ENCODE measurements around the gene UBTD2. TPM values are rescaled to one million over a fixed set of nuclear protein-coding genes. Genes with fewer than 3 reads are reported as not detected.

UBTD2 gene
- total and polyA plus RNA-seq, 2 of the 4 experiments (the other 2 are of a cell fraction) = 11.2 to 20.6 TPM

DNA sequence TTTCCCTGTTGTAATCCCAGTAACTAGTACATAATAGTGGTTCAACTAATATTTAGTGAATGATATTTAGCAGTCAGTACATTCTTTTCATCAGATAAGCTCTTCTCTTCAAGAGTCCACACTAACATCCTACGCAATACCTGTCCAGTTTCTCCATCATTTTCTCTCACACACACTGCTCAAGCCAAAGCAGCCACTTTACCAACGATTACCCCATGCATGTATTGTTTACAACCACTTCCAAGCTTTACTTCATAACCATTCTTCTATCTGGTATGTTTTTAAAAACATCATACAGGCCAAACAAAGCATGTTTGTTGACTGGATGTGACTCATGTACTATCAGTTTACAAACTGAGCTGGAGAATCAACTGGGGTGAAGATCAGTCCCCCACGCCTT is 7.3 kb downstream of the UBTD2 start:
- TF ChIP-seq CEBPB (IDR thresholded peaks at IDR 0.05; ENCODE audit: low read depth, low read length) (peak; percentile 25; the same call in 1 of the 2 replicates), RCOR1 (IDR thresholded peaks at IDR 0.05; ENCODE audit: insufficient replicate concordance, low read length) (no peak)
- TF ChIP-seq, protein P1, sequence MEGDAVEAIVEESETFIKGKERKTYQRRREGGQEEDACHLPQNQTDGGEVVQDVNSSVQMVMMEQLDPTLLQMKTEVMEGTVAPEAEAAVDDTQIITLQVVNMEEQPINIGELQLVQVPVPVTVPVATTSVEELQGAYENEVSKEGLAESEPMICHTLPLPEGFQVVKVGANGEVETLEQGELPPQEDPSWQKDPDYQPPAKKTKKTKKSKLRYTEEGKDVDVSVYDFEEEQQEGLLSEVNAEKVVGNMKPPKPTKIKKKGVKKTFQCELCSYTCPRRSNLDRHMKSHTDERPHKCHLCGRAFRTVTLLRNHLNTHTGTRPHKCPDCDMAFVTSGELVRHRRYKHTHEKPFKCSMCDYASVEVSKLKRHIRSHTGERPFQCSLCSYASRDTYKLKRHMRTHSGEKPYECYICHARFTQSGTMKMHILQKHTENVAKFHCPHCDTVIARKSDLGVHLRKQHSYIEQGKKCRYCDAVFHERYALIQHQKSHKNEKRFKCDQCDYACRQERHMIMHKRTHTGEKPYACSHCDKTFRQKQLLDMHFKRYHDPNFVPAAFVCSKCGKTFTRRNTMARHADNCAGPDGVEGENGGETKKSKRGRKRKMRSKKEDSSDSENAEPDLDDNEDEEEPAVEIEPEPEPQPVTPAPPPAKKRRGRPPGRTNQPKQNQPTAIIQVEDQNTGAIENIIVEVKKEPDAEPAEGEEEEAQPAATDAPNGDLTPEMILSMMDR (conservative IDR thresholded peaks at IDR 0.05; ENCODE audit: low read depth, low read length) = no peak
- no peak overlapping the region for H2BK120ac ChIP-seq (ENCODE audit: low read depth, low read length)
- H2AK9ac ChIP-seq (replicated peaks; ENCODE audit: low read depth, low read length, poor library complexity) = no peak overlapping the region
- intact Hi-C loops (cut with micrococcal nuclease) = loop anchor here (5.0 kb wide), 1 partner anchor 39 kb away; no protein-coding TSS in a partner anchor
- in situ Hi-C loops (cut with MboI; ENCODE audit: low sequenced_read_pairs) = loop anchor here (25.0 kb wide), 1 partner anchor 864 kb away; the partner anchor contains the start of gene FGF18
- ChIA-PET POLR2A (ENCODE audit: unreplicated experiment) (interaction anchor here (0.6 kb wide), 1 partner anchor 130 kb away, joined by 3 read pairs; no protein-coding TSS in a partner anchor), CTCF (interaction anchor here (0.9 kb wide), 1 partner anchor 88 kb away, joined by 3 read pairs; the partner anchor contains the start of gene STK10)
- no peaks in the 10 kb centered on the region for H3K27me3 ChIP-seq (ENCODE audit: control insufficient read depth, insufficient read depth, low read length)
- 100% methylated on average over 1 of the region's 3 CpGs; no CpG with 5 or more reads in 1 of the 2 experiments for WGBS, 2 experiments (ENCODE audit: extremely low coverage in 2 of 2, insufficient read length in 1 of 2)
- H4K20me1 ChIP-seq (ENCODE audit: insufficient read depth, low read length) = peaks cover 85% of the 10 kb centered on the region
- H3K9ac ChIP-seq (ENCODE audit: low read depth, low read length) = no peak overlapping the region
- H2BK5ac ChIP-seq (ENCODE audit: low read depth, low read length, poor library complexity, severe bottlenecking) = no peak overlapping the region
- no peak overlapping the region for H3K18ac ChIP-seq (ENCODE audit: low read depth, low read length)
- H3K4me1 ChIP-seq (ENCODE audit: control insufficient read depth, insufficient read depth, low read length) = peaks cover 3% of the 10 kb centered on the region
- H3K9me3 ChIP-seq (ENCODE audit: control insufficient read depth, insufficient read depth, low read length) = no peaks in the 10 kb centered on the region
- no peak overlapping the region for H3K14ac ChIP-seq (replicated peaks; ENCODE audit: low read depth, low read length)
- H3K36me3 ChIP-seq (ENCODE audit: control insufficient read depth, insufficient read depth, low read length) = no peaks in the 10 kb centered on the region
- no peak overlapping the region for H4K91ac ChIP-seq (ENCODE audit: insufficient read depth, low read depth, low read length)
- H2AK5ac ChIP-seq (ENCODE audit: low read depth, low read length) = no peak overlapping the region
- H2AFZ ChIP-seq (replicated peaks; ENCODE audit: low read length, poor library complexity) = no peak overlapping the region
- H3K9me1 ChIP-seq (ENCODE audit: insufficient read depth, low read length) = peaks cover 17% of the 10 kb centered on the region
- ATAC-seq (ENCODE audit: low read depth) = peak; percentile 40
- BruUV-seq (replicated peaks) = no TSS peak
- H4K8ac ChIP-seq (ENCODE audit: low read depth in 2 of 2, low read length in 2 of 2) = no peak overlapping the region
- H4K5ac ChIP-seq (ENCODE audit: low read depth, low read length) = no peak overlapping the region
- peak overlapping the region; percentile 12; the same call in 1 of the 2 replicates for H3K4me2 ChIP-seq (ENCODE audit: low read depth, low read length)
- no peak overlapping the region for H3K4me3 ChIP-seq (ENCODE audit: insufficient read depth, low read depth, low read length)
- H3K79me1 ChIP-seq (ENCODE audit: low read depth in 1 of 2, low read length in 2 of 2) = peaks cover 22 to 61% of the 10 kb centered on the region in 2 experiments
- no peak overlapping the region; the same call in 1 of the 2 replicates for H3K23ac ChIP-seq (ENCODE audit: low read depth, low read length)
- no peak overlapping the region for H3K56ac ChIP-seq (ENCODE audit: extremely low read depth, insufficient read depth, low read length)
- dilution Hi-C loops (cut with HindIII; ENCODE audit: low sequenced_read_pairs, unreplicated experiment) = no loop called here
- no peak overlapping the region for H3K27ac ChIP-seq (ENCODE audit: insufficient read depth, low read length)
- no peak overlapping the region for H2BK20ac ChIP-seq (ENCODE audit: low read depth, low read length)
- no peak overlapping the region for H2BK15ac ChIP-seq (ENCODE audit: low read depth, low read length)
- 0 out of 2 replicates have a peak overlapping the region, but pooled peaks have one; percentile 12 for H3K4ac ChIP-seq (ENCODE audit: low read depth, low read length)
- DNase-seq = peak; percentile 41
